ENCODE data around the gene TAF1L. TPM values are rescaled to one million over a fixed set of nuclear protein-coding genes. Genes with fewer than 3 reads are reported as not detected.
"Not testable (repeated sequence)": the region's sequence is repeated elsewhere in the genome, so short reads cannot be mapped to it uniquely, and the experiment has no call there.

TAF1L gene
- total RNA-seq, 4 donors from 2014 or later: 0.08 to 0.24 (median 0.08) TPM; not detected in 1

GRCh38 chr9:32603914-32604852 lies 31.3 kb downstream of the TAF1L start:
- Histone ChIP-seq H3K4me3 (no peak overlapping the region), H3K4me1 (no peaks in the 10 kb centered on the region), H3K27me3 (no peaks in the 10 kb centered on the region), H3K36me3 (no peaks in the 10 kb centered on the region), H3K9me3 (no peaks in the 10 kb centered on the region), H3K27ac (no peak overlapping the region)
- TF ChIP-seq EP300 (IDR thresholded peaks at IDR 0.05) (no peak), POLR2A (IDR thresholded peaks at IDR 0.05) (no peak), POLR2AphosphoS5 (IDR thresholded peaks at IDR 0.05) (no peak)
- TF ChIP-seq, protein P1, sequence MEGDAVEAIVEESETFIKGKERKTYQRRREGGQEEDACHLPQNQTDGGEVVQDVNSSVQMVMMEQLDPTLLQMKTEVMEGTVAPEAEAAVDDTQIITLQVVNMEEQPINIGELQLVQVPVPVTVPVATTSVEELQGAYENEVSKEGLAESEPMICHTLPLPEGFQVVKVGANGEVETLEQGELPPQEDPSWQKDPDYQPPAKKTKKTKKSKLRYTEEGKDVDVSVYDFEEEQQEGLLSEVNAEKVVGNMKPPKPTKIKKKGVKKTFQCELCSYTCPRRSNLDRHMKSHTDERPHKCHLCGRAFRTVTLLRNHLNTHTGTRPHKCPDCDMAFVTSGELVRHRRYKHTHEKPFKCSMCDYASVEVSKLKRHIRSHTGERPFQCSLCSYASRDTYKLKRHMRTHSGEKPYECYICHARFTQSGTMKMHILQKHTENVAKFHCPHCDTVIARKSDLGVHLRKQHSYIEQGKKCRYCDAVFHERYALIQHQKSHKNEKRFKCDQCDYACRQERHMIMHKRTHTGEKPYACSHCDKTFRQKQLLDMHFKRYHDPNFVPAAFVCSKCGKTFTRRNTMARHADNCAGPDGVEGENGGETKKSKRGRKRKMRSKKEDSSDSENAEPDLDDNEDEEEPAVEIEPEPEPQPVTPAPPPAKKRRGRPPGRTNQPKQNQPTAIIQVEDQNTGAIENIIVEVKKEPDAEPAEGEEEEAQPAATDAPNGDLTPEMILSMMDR (IDR thresholded peaks at IDR 0.05): no peak
- 55% methylated on average over 12 of the region's 12 CpGs for WGBS
- DNase-seq (ENCODE audit: low spot score in 2 of 2): no peak

- DNase-seq (ENCODE audit: low spot score in 2 of 2); H3K27ac ChIP-seq; H3K27me3 ChIP-seq; H3K4me3 ChIP-seq; H3K9me3 ChIP-seq; H3K36me3 ChIP-seq; H3K4me1 ChIP-seq: not testable (repeated sequence)
- 57% methylated on average over 3 of the region's 3 CpGs for whole genome bisulfite sequencing
Measured at GRCh38 chr9:32599021-32599420, 36.4 kb downstream of the TAF1L start.

DNA sequence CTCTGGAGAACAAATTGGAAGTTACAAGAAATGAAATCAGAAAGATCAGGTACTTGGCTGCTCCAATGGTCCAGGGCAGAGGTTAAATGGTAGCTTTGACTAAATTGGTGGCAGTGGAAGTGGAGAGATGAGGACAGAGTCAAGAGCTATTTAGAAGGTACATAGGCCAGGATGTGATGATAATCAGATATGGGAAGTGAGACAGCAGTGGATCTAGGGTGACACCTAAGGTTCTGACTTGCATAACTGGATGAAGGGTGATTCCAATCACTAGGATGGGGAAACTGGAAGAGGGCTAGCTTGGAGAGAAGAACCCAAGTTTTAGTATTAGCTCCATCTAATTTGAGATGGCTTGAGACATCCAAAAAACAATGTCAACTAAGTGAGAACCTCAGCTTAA lies 38.5 kb downstream of the TAF1L start:
- H3K27me3 ChIP-seq: no peaks in the 10 kb centered on the region
- TF ChIP-seq POLR2A (IDR thresholded peaks at IDR 0.05) (no peak), POLR2AphosphoS5 (IDR thresholded peaks at IDR 0.05) (no peak), EP300 (IDR thresholded peaks at IDR 0.05) (no peak)
- TF ChIP-seq, protein P1 (IDR thresholded peaks at IDR 0.05): no peak
- H3K4me3 ChIP-seq: no peak overlapping the region
- no peaks in the 10 kb centered on the region for H3K4me1 ChIP-seq
- no peak for DNase-seq (ENCODE audit: low spot score in 2 of 2)
- no peak overlapping the region for H3K27ac ChIP-seq
- H3K36me3 ChIP-seq: no peaks in the 10 kb centered on the region
- H3K9me3 ChIP-seq: no peaks in the 10 kb centered on the region

GRCh38 chr9:32596096-32596865 lies 39.2 kb downstream of the TAF1L start:
- TF ChIP-seq, protein P1 (IDR thresholded peaks at IDR 0.05): no peak
- no peak for TF ChIP-seq EP300 (IDR thresholded peaks at IDR 0.05)
- no peak for TF ChIP-seq POLR2AphosphoS5 (IDR thresholded peaks at IDR 0.05)
- no peak for TF ChIP-seq POLR2A (IDR thresholded peaks at IDR 0.05)
- H3K27ac ChIP-seq: no peak overlapping the region
- DNase-seq (ENCODE audit: low spot score in 2 of 2): no peak

GRCh38 chr9:32590898-32591297 lies 44.6 kb downstream of the TAF1L start:
- Histone ChIP-seq H3K27ac (no peak overlapping the region), H3K4me3 (no peak overlapping the region), H3K27me3 (peaks cover under 1% of the 10 kb centered on the region), H3K4me1 (no peaks in the 10 kb centered on the region), H3K36me3 (no peaks in the 10 kb centered on the region), H3K9me3 (no peaks in the 10 kb centered on the region)
- WGBS: 52% methylated on average over 1 of the region's 1 CpG
- TF ChIP-seq POLR2AphosphoS5 (IDR thresholded peaks at IDR 0.05): no peak
- TF ChIP-seq, protein P1 (IDR thresholded peaks at IDR 0.05): no peak
- no peak for TF ChIP-seq POLR2A (IDR thresholded peaks at IDR 0.05)
- no peak for TF ChIP-seq EP300 (IDR thresholded peaks at IDR 0.05)
- DNase-seq (ENCODE audit: low spot score in 2 of 2): no peak

More at GRCh38 chr9:32596096-32596865, 39.2 kb downstream of the TAF1L start:
- H3K9me3 ChIP-seq: no peaks in the 10 kb centered on the region
- no peaks in the 10 kb centered on the region for H3K36me3 ChIP-seq
- H3K27me3 ChIP-seq: no peaks in the 10 kb centered on the region
- H3K4me1 ChIP-seq: no peaks in the 10 kb centered on the region
- 70% methylated on average over 4 of the region's 4 CpGs for WGBS
- H3K4me3 ChIP-seq: no peak overlapping the region

All from suprapubic skin (tissue), 4 donors.